CD4-positive, alpha-beta T cell (primary cell): ENCODE results near the gene CAMK2A. TPM values are rescaled to one million over a fixed set of nuclear protein-coding genes. Genes with fewer than 3 reads are reported as not detected.

Source experiments
- ATAC-seq: fragments of 200-7000 bp; cut with Tn5 transposase; one replicate; pipeline ENCODE4 v1.10.0; 2022; ENCODE audit warnings: mild to moderate bottlenecking; ENCODE audit not compliant: poor library complexity
- CTCF ChIA-PET: fragments of 350-600 bp; sonication (Branson Sonifier 250); formaldehyde crosslinking; loops from one replicate; lab custom pipeline; 2021; ENCODE audit warnings: antibody characterized with exemption, inconsistent platforms; lab: Charles Lee
- POLR2A ChIA-PET: fragments of 350-600 bp; sonication (Branson Sonifier 250); formaldehyde crosslinking; loops from one replicate; lab custom pipeline; 2021; ENCODE audit warnings: antibody characterized with exemption, inconsistent platforms; lab: Charles Lee
- DNase-seq, 14 experiments: peaks; one replicate each; pipeline ENCODE4 v3.0.0-alpha.2; 2013 to 2020; ENCODE audit warnings: mixed read lengths in 2 of 14
- H3K27ac ChIP-seq, 2 donors: one replicate each; pipeline versions ENCODE4 v1.5.1 to v1.7.0; 2013; ENCODE audit warnings: low read length in 2 of 2, low read depth in 1 of 2, mild to moderate bottlenecking in 1 of 2
- H3K27me3 ChIP-seq, 2 experiments: 1 replicate in 1 of 2; 2 replicates in 1 of 2; pipeline versions ENCODE4 v1.6.1 to v1.7.0; 2013; ENCODE audit warnings: low read length in 2 of 2, control low read depth in 1 of 2, mild to moderate bottlenecking in 1 of 2, moderate library complexity in 1 of 2; ENCODE audit not compliant: insufficient read depth in 2 of 2, control insufficient read depth in 1 of 2
- H3K36me3 ChIP-seq: one replicate; pipeline ENCODE4 v1.6.1; 2013; ENCODE audit warnings: low read length, control low read depth; ENCODE audit not compliant: insufficient read depth
- H3K4me1 ChIP-seq: one replicate; pipeline ENCODE4 v1.6.1; 2013; ENCODE audit warnings: low read length, control low read depth; ENCODE audit not compliant: insufficient read depth
- H3K4me3 ChIP-seq: one replicate; pipeline ENCODE4 v1.5.1; 2013; ENCODE audit warnings: mild to moderate bottlenecking, low read length, moderate library complexity
- H3K9me3 ChIP-seq, 2 experiments: 1 replicate in 1 of 2; 2 replicates in 1 of 2; pipeline versions ENCODE4 v1.6.1 to v1.7.0; 2013; ENCODE audit warnings: low read length in 2 of 2, mild to moderate bottlenecking in 2 of 2, control low read depth in 1 of 2, moderate library complexity in 1 of 2; ENCODE audit not compliant: control insufficient read depth in 1 of 2, insufficient read depth in 1 of 2
- H3K27ac Mint-ChIP-seq: one replicate; pipeline ENCODE4 v1.8.0; 2020; ENCODE audit warnings: mixed read lengths
- H3K27me3 Mint-ChIP-seq: one replicate; pipeline ENCODE4 v1.8.0; 2021; ENCODE audit warnings: mixed read lengths
- H3K36me3 Mint-ChIP-seq: one replicate; pipeline ENCODE4 v1.8.0; 2021; ENCODE audit warnings: low read depth, mixed read lengths
- H3K4me1 Mint-ChIP-seq: one replicate; pipeline ENCODE4 v1.8.0; 2021; ENCODE audit warnings: low read depth, mixed read lengths
- H3K4me3 Mint-ChIP-seq: one replicate; pipeline ENCODE4 v1.8.0; 2020; ENCODE audit warnings: mild to moderate bottlenecking, mixed read lengths
- H3K9me3 Mint-ChIP-seq: one replicate; pipeline ENCODE4 v1.8.0; 2020; ENCODE audit warnings: mixed read lengths
- intact Hi-C, 2 experiments: fragments of 100-400 bp; cut with DNase I in 1 of 2; cut with micrococcal nuclease in 1 of 2; formaldehyde crosslinking; loops; one replicate each; pipeline versions ENCODE4 v1.15.1 to v1.9.0; 2023 to 2025; cut with DNase I, micrococcal nuclease
- polyA plus RNA-seq, 2 donors: library from polyadenylated mRNA; unstranded; fragments of 120-200 nt; gene quantifications; one replicate each; pipeline ENCODE4 v1.2.1, GENCODE V29; 2013
- total RNA-seq, 174 experiments: library from RNA in 2 of 174; stranded (reverse) in 2 of 174; gene quantifications; one replicate each; pipeline ENCODE4 v1.2.3 and lab custom pipeline; 2021 to 2026
- TF ChIP-seq, protein P1 (sequence below): fragments of 200-600 bp; IDR thresholded peaks from one replicate; pipeline ENCODE4 v1.8.0; 2022; ENCODE audit warnings: antibody characterized with exemption, mild to moderate bottlenecking

CAMK2A gene
- total RNA-seq (under 1 TPM; 0.05 to 0.22 TPM), total RNA-seq (lab: John Stamatoyannopoulos, UW) (0 to 0.22 (median 0) reads per million in 172 experiments)
- not detected for polyA plus RNA-seq (2013, experiment 1 of 2)
- 1.8 TPM for polyA plus RNA-seq (2013, experiment 2 of 2)

DNA sequence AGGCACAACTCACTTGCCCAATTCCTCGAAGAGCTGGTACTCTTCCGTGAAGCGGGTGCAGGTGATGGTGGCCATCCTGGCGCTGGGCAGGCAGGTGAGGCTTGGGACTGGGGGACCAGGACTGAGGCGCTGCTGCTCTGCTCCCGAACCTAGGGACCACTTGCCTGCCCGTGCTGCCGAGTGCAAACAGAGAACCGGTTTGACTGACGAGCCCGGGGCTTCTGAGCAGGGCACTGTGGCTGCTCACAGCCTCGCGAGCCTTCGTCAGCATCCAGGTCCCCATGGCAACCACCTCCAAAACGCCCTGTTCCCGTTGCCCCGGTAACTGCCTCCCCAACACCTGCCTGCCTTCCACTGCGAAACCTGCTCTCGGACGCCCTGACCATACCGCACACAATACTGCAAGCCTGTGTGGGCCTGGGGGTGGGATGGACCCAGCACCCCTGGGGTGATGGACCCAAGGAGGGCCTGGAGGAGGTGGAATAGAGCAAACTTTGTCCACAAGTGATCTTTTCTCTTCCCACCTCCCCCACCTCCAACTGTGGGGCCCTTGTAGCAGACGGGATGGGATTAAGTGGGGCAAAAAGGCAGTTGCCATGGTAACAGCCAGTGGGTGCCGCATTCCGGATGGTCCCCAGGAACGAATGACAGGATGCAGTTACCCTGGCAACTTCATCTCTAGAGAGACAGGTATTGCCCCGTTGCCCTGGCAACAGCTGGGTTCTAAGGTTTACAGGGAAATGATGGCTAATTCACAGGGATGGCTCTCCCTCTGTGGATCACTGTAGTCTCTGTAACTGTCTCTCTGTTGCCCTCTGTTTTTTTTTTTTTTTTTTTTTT, at the start of gene CAMK2A:
Gene CAMK2A, minus strand, starts transcription at position 223 of the 840 bp plus-strand sequence. Its CDS starts 148 bp downstream, at position 75.
- Histone ChIP-seq H3K36me3 (no peaks in the 10 kb centered on the region), H3K27ac (no peak within 1 kb of the TSS), H3K4me3 (no peak within 1 kb of the TSS), H3K27me3 (no peaks in the 10 kb centered on the region), H3K4me1 (no peaks in the 10 kb centered on the region), H3K9me3 (no peaks in the 10 kb centered on the region)
- no peak within 1 kb of the TSS for H3K27ac Mint-ChIP-seq
- ATAC-seq (no peak), DNase-seq (no peak)
- ChIA-PET CTCF (no interaction called here), POLR2A (no interaction called here)
- TF ChIP-seq, protein P1, sequence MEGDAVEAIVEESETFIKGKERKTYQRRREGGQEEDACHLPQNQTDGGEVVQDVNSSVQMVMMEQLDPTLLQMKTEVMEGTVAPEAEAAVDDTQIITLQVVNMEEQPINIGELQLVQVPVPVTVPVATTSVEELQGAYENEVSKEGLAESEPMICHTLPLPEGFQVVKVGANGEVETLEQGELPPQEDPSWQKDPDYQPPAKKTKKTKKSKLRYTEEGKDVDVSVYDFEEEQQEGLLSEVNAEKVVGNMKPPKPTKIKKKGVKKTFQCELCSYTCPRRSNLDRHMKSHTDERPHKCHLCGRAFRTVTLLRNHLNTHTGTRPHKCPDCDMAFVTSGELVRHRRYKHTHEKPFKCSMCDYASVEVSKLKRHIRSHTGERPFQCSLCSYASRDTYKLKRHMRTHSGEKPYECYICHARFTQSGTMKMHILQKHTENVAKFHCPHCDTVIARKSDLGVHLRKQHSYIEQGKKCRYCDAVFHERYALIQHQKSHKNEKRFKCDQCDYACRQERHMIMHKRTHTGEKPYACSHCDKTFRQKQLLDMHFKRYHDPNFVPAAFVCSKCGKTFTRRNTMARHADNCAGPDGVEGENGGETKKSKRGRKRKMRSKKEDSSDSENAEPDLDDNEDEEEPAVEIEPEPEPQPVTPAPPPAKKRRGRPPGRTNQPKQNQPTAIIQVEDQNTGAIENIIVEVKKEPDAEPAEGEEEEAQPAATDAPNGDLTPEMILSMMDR, result no peak
- no peaks in the 10 kb centered on the region for H3K9me3 Mint-ChIP-seq
- intact Hi-C loops, result no loop called here
- no peaks in the 10 kb centered on the region for H3K36me3 Mint-ChIP-seq
- peaks cover 5% of the 10 kb centered on the region for H3K27me3 Mint-ChIP-seq
- no peaks in the 10 kb centered on the region for H3K4me1 Mint-ChIP-seq
- no peak within 1 kb of the TSS for H3K4me3 Mint-ChIP-seq

DNA sequence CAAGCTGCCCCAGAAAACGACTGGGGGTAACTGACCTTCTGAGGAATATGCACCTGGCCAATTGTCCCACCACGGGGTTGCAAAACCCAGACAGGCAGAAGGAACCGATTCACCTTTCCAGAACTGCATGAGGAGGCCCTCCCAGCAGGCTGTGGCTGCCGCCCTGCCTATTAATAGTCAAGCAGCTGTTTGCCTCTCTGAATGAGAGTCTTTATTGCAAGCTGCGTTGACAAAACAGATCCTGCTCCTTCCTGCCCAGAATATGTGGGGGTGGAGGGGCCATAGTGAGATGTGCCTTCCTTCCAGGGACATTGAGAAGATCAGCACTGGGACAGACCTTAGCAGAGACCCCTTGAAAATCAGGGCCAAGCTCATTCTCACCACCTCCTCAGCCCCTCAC, 49.6 kb upstream of the CAMK2A start:
- DNase-seq (no peak), ATAC-seq (no peak)
- TF ChIP-seq, protein P1, result no peak
- Mint-ChIP-seq H3K4me1 (no peaks in the 10 kb centered on the region), H3K4me3 (no peak overlapping the region), H3K27ac (no peak overlapping the region), H3K27me3 (no peaks in the 10 kb centered on the region), H3K36me3 (no peaks in the 10 kb centered on the region), H3K9me3 (no peaks in the 10 kb centered on the region)
- H3K36me3 ChIP-seq, result no peaks in the 10 kb centered on the region
- intact Hi-C loops, result no loop called here
- no peaks in the 10 kb centered on the region for H3K27me3 ChIP-seq
- H3K4me1 ChIP-seq, result peaks cover 3% of the 10 kb centered on the region
- POLR2A ChIA-PET, result no interaction called here
- CTCF ChIA-PET, result interaction anchor here (0.7 kb wide), 1 partner anchor 97 kb away, joined by 3 read pairs; no protein-coding TSS in a partner anchor
- peaks cover 0 to 3% of the 10 kb centered on the region in 2 experiments for H3K9me3 ChIP-seq
- no peak overlapping the region for H3K4me3 ChIP-seq
- no peak overlapping the region for H3K27ac ChIP-seq

DNA sequence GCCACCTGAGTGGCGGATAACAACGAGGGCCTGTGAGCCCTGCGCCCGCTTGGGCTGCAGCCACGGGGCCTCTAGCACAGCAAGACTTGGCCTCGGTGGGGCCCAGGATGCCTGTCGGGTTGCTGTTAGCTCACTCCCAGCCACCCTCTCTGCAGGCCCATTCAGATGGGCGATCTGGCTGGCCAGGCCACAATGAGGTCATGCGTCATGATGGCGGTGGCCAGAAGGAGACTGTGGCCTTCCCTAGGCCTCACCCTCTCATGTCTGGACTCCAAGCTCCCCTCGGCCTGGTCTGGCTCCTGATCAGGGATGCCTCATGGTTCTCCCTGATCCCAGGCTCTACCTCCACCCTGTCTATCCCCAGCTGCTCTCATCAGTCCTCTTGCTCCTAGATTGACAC, 49.0 kb upstream of the CAMK2A start:
- H3K27ac Mint-ChIP-seq, result no peak overlapping the region
- intact Hi-C loops, result no loop called here
- no peak overlapping the region for H3K4me3 Mint-ChIP-seq
- TF ChIP-seq, protein P1, result no peak
- ChIA-PET CTCF (no interaction called here), POLR2A (no interaction called here)
- H3K27me3 ChIP-seq, result no peaks in the 10 kb centered on the region
- H3K36me3 Mint-ChIP-seq, result no peaks in the 10 kb centered on the region
- H3K9me3 Mint-ChIP-seq, result no peaks in the 10 kb centered on the region
- DNase-seq (no peak), ATAC-seq (no peak)
- peaks cover 3% of the 10 kb centered on the region for H3K4me1 ChIP-seq
- no peak overlapping the region for H3K4me3 ChIP-seq
- H3K27ac ChIP-seq, result no peak overlapping the region
- peaks cover 0 to 3% of the 10 kb centered on the region in 2 experiments for H3K9me3 ChIP-seq
- no peaks in the 10 kb centered on the region for H3K36me3 ChIP-seq
- no peaks in the 10 kb centered on the region for H3K4me1 Mint-ChIP-seq
- H3K27me3 Mint-ChIP-seq, result no peaks in the 10 kb centered on the region
